Measurements from ENCODE around the gene MTFR1L.

The MTFR1L gene

DNA sequence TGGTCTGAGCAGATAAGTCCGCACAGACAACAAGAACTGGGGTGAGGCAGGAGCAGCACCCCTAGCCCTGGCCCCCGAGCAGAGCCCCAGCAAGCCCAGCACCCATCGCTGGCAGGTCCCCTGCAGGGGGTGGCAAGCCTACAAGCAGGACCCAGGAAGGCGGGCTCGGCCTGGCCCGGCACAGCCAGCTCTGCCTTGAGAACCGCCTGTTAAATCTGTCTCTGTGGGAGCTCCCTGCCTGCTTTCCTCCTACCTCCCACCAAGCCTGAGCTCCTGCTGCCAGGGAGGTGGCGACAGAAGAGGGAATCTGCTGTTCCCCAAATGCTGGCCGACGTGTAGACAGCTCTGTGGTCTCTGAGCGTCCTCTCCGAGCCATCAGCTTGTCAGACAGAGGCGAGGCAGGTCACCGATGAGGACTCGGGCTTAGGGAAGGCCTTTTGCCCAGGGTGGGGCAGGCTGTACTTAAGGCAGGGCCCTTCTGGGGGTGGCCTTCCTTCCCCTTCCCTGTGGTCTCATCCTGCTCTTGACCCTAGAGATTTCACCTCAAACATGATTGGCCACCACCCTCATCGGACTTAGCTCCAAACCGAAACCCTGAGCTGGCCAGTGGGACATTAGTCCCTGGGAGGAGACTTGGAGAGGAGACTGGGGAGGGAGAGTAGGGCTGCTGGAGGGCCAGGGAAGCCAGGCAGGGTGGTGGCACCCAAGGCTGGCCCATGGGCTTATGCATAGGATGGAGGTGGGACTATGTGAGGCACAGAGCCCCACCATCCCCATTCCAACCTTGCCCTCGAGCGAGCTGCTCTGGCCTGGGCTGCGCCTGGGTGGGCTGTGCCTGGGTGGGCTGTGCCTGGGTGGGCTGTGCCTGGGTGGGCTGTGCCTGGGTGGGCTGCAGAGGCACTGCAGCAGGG lies 12.0 kb upstream of the MTFR1L start:
- no peaks in the 10 kb centered on the region for H3K27me3 ChIP-seq (ENCODE audit: control insufficient read depth in 1 of 2, insufficient read depth in 2 of 2, low read length in 2 of 2)
- peaks cover 10 to 35% of the 10 kb centered on the region in 2 donors for H3K4me1 ChIP-seq (ENCODE audit: control insufficient read depth in 1 of 2, insufficient read depth in 2 of 2, low read length in 2 of 2)
- no peaks in the 10 kb centered on the region for H3K9me3 ChIP-seq (ENCODE audit: control insufficient read depth in 1 of 2, low read length in 2 of 2)
- H3K27ac ChIP-seq (ENCODE audit: low read depth, low read length), result no peak overlapping the region
- peaks cover 8 to 21% of the 10 kb centered on the region in 2 donors for H3K36me3 ChIP-seq (ENCODE audit: control insufficient read depth in 1 of 2, insufficient read depth in 2 of 2, low read length in 2 of 2)
- no peak overlapping the region for H3K9ac ChIP-seq (ENCODE audit: low read depth in 1 of 2, low read length in 2 of 2)
- no peak overlapping the region for H3K4me3 ChIP-seq (ENCODE audit: low read depth in 1 of 2, low read length in 2 of 2)

DNA sequence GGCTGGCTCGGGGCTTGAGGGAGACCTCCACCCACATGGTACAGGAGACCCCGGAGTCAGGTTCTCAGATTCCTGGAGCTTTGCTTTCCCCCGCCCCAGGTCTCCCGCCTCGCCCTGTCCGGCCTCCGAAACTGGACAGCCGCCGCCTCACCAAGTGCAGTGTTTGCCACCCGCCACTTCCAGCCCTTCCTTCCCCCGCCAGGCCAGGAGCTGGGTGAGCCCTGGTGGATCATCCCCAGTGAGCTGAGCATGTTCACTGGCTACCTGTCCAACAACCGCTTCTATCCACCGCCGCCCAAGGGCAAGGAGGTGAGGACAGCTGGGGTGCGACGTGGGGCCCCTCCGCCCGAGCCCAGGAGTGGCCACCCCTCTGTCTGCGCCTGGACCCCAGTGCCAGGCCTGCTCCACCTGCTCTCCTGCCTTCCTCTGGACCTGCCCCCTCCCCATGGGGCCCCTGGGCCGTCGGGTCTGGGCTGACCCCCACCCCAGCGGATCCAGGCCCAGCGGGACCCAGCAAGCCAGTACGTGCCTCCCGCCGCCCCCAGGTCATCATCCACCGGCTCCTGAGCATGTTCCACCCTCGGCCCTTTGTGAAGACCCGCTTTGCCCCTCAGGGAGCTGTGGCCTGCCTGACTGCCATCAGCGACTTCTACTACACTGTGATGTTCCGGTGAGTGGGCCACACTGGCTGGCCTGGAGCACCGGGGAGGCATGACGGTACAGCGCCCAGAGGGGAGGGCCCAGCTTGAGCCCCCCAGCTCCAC lies 11.1 kb upstream of the MTFR1L start:
- Histone ChIP-seq H3K36me3 (ENCODE audit: control insufficient read depth in 1 of 2, insufficient read depth in 2 of 2, low read length in 2 of 2) (peaks cover 8 to 22% of the 10 kb centered on the region in 2 donors), H3K4me3 (ENCODE audit: low read depth in 1 of 2, low read length in 2 of 2) (no peak overlapping the region), H3K9me3 (ENCODE audit: control insufficient read depth in 1 of 2, low read length in 2 of 2) (no peaks in the 10 kb centered on the region), H3K27me3 (ENCODE audit: control insufficient read depth in 1 of 2, insufficient read depth in 2 of 2, low read length in 2 of 2) (no peaks in the 10 kb centered on the region), H3K4me1 (ENCODE audit: control insufficient read depth in 1 of 2, insufficient read depth in 2 of 2, low read length in 2 of 2) (peaks cover 10 to 32% of the 10 kb centered on the region in 2 donors), H3K9ac (ENCODE audit: low read depth in 1 of 2, low read length in 2 of 2) (no peak overlapping the region), H3K27ac (ENCODE audit: low read depth, low read length) (no peak overlapping the region)

DNA sequence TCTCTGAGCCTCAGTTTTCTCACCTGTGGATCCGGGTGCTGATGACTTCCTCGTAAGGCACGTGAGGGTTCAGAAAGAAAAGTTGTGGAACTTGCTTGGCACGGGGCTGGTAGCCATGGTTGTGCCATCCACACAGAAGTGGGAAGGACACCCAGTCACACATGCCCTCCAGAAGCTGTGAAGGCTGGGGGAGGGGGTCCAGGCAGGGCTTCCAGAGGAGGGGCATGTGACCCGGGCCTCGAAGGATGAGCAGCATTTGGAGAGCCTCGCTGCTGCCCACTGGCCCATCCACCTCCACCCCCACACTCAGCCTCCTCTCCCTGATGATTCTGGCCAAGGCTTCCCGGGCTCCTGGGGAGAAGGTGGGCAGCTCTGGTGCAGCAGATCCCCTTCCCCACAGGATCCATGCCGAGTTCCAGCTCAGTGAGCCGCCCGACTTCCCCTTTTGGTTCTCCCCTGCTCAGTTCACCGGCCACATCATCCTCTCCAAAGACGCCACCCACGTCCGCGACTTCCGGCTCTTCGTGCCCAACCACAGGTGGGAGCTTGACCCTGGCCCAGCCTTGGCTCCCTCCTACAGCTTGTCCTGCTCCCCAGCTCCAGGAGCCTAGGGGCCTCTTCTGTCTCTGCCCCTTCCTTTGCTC lies 10.3 kb upstream of the MTFR1L start:
- no peak overlapping the region for H3K27ac ChIP-seq (ENCODE audit: low read depth, low read length)
- H3K4me1 ChIP-seq (ENCODE audit: control insufficient read depth in 1 of 2, insufficient read depth in 2 of 2, low read length in 2 of 2), result peaks cover 10 to 32% of the 10 kb centered on the region in 2 donors
- H3K4me3 ChIP-seq (ENCODE audit: low read depth in 1 of 2, low read length in 2 of 2), result no peak overlapping the region
- no peaks in the 10 kb centered on the region for H3K9me3 ChIP-seq (ENCODE audit: control insufficient read depth in 1 of 2, low read length in 2 of 2)
- no peaks in the 10 kb centered on the region for H3K27me3 ChIP-seq (ENCODE audit: control insufficient read depth in 1 of 2, insufficient read depth in 2 of 2, low read length in 2 of 2)
- H3K9ac ChIP-seq (ENCODE audit: low read depth in 1 of 2, low read length in 2 of 2), result no peak overlapping the region
- H3K36me3 ChIP-seq (ENCODE audit: control insufficient read depth in 1 of 2, insufficient read depth in 2 of 2, low read length in 2 of 2), result peaks cover 8 to 29% of the 10 kb centered on the region in 2 donors

DNA sequence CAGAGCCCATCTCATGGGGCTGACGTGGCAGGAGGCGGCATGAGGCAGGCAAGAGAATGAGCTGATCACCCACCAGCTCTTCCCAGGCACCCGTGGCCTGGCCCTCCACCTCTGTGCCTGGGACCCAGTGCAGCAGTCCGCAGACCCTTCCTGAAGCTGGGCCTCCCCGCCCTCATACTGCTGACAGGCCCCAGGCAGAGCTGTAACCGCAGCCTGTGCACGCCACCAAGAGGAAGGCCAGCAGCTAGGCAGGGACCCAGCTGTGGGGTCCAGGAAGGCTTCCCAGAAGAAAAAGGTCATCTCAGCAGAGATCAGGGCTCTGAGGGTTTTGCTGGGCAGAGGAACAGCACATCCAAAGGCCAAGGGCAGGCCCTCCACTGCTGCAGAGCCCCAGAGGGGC lies 9.8 kb upstream of the MTFR1L start:
- H3K9me3 ChIP-seq (ENCODE audit: control insufficient read depth in 1 of 2, low read length in 2 of 2), result no peaks in the 10 kb centered on the region
- no peak overlapping the region for H3K4me3 ChIP-seq (ENCODE audit: low read depth in 1 of 2, low read length in 2 of 2)
- H3K4me1 ChIP-seq (ENCODE audit: control insufficient read depth in 1 of 2, insufficient read depth in 2 of 2, low read length in 2 of 2), result peaks cover 10 to 32% of the 10 kb centered on the region in 2 donors
- H3K9ac ChIP-seq (ENCODE audit: low read depth in 1 of 2, low read length in 2 of 2), result no peak overlapping the region
- H3K27me3 ChIP-seq (ENCODE audit: control insufficient read depth in 1 of 2, insufficient read depth in 2 of 2, low read length in 2 of 2), result no peaks in the 10 kb centered on the region
- H3K27ac ChIP-seq (ENCODE audit: low read depth, low read length), result no peak overlapping the region
- peaks cover 8 to 28% of the 10 kb centered on the region in 2 donors for H3K36me3 ChIP-seq (ENCODE audit: control insufficient read depth in 1 of 2, insufficient read depth in 2 of 2, low read length in 2 of 2)

DNA sequence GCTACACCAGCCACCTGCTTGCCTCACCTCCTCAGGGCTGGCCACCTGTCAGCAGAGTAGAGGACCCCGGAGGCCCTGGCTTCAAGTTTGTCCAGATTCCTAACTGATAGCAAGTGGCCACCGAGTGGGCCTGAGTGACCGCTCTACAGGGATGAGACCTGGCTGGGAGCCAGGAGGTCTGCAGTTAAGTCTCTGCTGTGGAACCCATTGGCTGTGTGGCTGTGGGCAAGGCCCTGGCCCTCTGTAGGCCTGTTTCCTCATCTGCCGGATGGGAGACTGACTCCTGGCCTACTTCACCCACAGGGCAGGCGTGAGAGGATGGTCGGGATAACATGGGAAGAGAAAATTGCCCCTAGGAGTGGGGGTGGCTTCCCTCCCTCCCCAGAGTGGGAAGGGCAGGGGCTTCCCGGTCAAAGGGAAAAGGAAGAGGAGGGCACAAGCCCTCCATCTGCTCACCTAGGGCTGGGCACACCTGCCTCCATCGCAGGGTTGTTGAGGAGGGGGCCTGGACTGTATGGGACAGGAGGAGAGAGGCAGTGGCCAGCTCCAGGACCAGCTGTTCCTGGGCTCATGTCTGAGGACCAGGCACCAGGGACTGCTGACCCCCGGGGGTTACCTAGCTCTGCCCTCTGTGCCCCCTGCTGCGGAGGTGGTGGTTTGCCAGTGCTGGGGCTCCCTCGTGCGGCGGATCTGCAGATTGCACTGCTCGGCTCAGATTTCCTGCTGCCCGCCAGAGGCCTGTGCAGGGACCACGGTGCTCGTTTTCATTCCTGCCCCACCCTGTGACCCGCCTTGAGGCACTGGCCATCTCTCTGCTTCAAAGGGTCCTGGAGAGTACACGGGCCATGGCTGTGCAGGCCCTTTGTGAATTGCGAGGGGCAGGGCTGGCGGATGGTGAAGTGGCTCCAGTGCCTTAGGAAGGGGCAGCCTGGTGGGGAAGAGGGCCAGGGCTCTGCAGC lies 9.1 kb upstream of the MTFR1L start:
- Histone ChIP-seq H3K9me3 (ENCODE audit: control insufficient read depth in 1 of 2, low read length in 2 of 2) (no peaks in the 10 kb centered on the region), H3K4me3 (ENCODE audit: low read depth in 1 of 2, low read length in 2 of 2) (no peak overlapping the region), H3K27me3 (ENCODE audit: control insufficient read depth in 1 of 2, insufficient read depth in 2 of 2, low read length in 2 of 2) (no peaks in the 10 kb centered on the region), H3K9ac (ENCODE audit: low read depth in 1 of 2, low read length in 2 of 2) (no peak overlapping the region), H3K27ac (ENCODE audit: low read depth, low read length) (no peak overlapping the region), H3K36me3 (ENCODE audit: control insufficient read depth in 1 of 2, insufficient read depth in 2 of 2, low read length in 2 of 2) (peaks cover 8 to 22% of the 10 kb centered on the region in 2 donors), H3K4me1 (ENCODE audit: control insufficient read depth in 1 of 2, insufficient read depth in 2 of 2, low read length in 2 of 2) (peaks cover 10 to 32% of the 10 kb centered on the region in 2 donors)

DNA sequence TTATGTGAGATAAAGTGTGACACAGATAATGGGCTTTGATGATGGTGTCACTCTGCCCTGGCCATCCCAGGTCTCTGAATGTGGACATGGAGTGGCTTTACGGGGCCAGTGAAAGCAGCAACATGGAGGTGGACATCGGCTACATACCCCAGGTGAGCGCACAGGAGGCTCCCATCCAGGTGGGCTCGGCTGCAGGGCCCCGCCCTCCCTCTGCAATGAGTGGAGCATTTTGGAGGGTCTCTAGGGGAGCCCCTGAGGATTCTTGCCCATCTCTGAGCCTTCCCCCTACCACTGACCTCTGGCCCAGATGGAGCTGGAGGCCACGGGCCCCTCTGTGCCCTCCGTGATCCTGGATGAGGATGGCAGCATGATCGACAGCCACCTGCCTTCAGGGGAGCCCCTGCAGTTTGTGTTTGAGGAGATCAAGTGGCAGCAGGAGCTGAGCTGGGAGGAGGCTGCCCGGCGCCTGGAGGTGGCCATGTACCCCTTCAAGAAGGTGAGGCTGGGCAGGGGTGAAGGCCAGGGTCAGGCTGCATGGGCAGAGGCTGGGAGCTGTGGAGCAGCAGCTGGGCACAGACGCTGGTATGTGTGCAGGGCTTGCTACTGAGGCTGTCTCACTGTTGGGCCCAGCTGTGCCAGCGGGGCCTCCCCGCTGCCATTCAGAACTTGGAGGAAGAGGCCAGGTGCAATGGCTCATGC lies 8.2 kb upstream of the MTFR1L start:
- H3K36me3 ChIP-seq (ENCODE audit: control insufficient read depth in 1 of 2, insufficient read depth in 2 of 2, low read length in 2 of 2), result peaks cover 8 to 19% of the 10 kb centered on the region in 2 donors
- no peak overlapping the region for H3K27ac ChIP-seq (ENCODE audit: low read depth, low read length)
- peaks cover 10 to 32% of the 10 kb centered on the region in 2 donors for H3K4me1 ChIP-seq (ENCODE audit: control insufficient read depth in 1 of 2, insufficient read depth in 2 of 2, low read length in 2 of 2)
- no peak overlapping the region for H3K4me3 ChIP-seq (ENCODE audit: low read depth in 1 of 2, low read length in 2 of 2)
- no peak overlapping the region for H3K9ac ChIP-seq (ENCODE audit: low read depth in 1 of 2, low read length in 2 of 2)
- no peaks in the 10 kb centered on the region for H3K27me3 ChIP-seq (ENCODE audit: control insufficient read depth in 1 of 2, insufficient read depth in 2 of 2, low read length in 2 of 2)
- H3K9me3 ChIP-seq (ENCODE audit: control insufficient read depth in 1 of 2, low read length in 2 of 2), result no peaks in the 10 kb centered on the region

DNA sequence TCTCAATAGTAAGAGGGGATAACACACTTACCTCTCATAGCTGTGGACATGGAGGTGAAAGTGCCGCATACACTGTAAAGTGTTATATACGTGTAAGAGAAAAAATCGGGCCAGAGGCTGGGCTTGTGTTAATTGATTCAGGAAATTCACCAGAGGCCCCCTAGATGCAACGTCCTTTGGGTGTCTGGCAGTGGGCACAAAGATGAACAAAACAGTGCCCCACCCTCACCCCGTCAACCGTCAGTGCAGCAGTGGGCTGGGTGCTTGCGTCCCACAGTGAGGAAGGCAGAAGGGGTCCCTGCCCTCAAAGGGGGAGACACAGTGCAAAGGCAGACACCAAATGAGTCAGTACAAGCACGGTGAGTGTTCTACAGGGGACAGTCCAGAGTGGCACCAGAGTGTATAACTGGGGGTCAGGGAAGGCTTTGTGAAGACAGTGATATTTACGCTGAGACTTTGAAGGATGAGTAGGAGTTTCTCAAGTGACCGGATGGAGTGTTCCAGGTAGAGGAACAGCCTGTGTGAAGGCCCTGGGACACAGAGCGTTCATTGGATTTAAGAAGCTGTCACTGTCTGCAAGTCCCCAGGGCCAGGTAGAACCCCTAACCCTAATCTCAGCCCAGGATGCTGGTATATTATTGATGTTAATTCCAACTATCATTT lies 6.6 kb upstream of the MTFR1L start:
- H3K27ac ChIP-seq (ENCODE audit: low read depth, low read length), result no peak overlapping the region
- H3K27me3 ChIP-seq (ENCODE audit: control insufficient read depth in 1 of 2, insufficient read depth in 2 of 2, low read length in 2 of 2), result no peaks in the 10 kb centered on the region
- peaks cover 9 to 29% of the 10 kb centered on the region in 2 donors for H3K4me1 ChIP-seq (ENCODE audit: control insufficient read depth in 1 of 2, insufficient read depth in 2 of 2, low read length in 2 of 2)
- H3K9ac ChIP-seq (ENCODE audit: low read depth in 1 of 2, low read length in 2 of 2), result no peak overlapping the region
- no peak overlapping the region for H3K4me3 ChIP-seq (ENCODE audit: low read depth in 1 of 2, low read length in 2 of 2)
- peaks cover 8 to 21% of the 10 kb centered on the region in 2 donors for H3K36me3 ChIP-seq (ENCODE audit: control insufficient read depth in 1 of 2, insufficient read depth in 2 of 2, low read length in 2 of 2)
- no peaks in the 10 kb centered on the region for H3K9me3 ChIP-seq (ENCODE audit: control insufficient read depth in 1 of 2, low read length in 2 of 2)

DNA sequence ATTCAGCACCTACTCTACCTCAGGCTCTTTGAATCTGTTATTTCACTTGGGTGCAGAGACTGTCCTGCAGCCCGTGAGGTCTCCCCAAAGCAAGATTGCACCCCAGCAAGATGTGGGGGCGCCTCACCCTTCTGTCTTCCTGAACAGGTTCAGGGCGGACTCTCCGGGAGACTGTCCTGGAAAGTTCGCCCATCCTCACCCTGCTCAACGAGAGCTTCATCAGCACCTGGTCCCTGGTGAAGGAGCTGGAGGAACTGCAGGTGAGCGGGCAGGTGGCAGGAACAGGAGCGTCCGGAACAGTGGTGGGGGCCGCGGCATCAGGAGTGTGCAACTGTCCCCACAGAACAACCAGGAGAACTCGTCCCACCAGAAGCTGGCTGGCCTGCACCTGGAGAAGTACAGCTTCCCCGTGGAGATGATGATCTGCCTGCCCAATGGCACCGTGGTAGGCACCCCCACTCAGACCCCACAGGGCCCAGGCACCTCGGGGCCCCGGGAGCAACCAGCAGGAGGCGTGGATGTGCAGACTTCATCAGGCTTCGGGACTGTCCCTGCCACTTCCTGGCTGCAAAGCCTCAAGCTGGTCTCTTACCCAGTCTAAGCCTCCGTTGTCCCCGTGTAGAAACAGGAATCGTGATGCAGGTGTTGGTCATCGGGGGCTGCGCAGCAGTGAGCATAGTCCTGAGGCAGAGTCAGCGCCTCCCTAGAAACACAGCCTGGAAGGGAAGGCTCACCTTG lies 5.9 kb upstream of the MTFR1L start:
- H3K4me1 ChIP-seq (ENCODE audit: control insufficient read depth in 1 of 2, insufficient read depth in 2 of 2, low read length in 2 of 2), result peaks cover 16 to 36% of the 10 kb centered on the region in 2 donors
- H3K9ac ChIP-seq (ENCODE audit: low read depth in 1 of 2, low read length in 2 of 2), result no peak overlapping the region
- no peaks in the 10 kb centered on the region for H3K27me3 ChIP-seq (ENCODE audit: control insufficient read depth in 1 of 2, insufficient read depth in 2 of 2, low read length in 2 of 2)
- H3K9me3 ChIP-seq (ENCODE audit: control insufficient read depth in 1 of 2, low read length in 2 of 2), result no peaks in the 10 kb centered on the region
- peaks cover 7 to 21% of the 10 kb centered on the region in 2 donors for H3K36me3 ChIP-seq (ENCODE audit: control insufficient read depth in 1 of 2, insufficient read depth in 2 of 2, low read length in 2 of 2)
- H3K27ac ChIP-seq (ENCODE audit: low read depth, low read length), result no peak overlapping the region
- H3K4me3 ChIP-seq (ENCODE audit: low read depth in 1 of 2, low read length in 2 of 2), result no peak overlapping the region
